Measurements from ENCODE around the gene CKLF. TPM values are rescaled to one million over a fixed set of nuclear protein-coding genes. Genes with fewer than 3 reads are reported as not detected.
"Not testable (repeated sequence)": the region's sequence is repeated elsewhere in the genome, so short reads cannot be mapped to it uniquely, and the experiment has no call there.

The CKLF gene
- polyA plus RNA-seq, 10 donors = 24.7 to 39.5 (median 26.5) TPM

DNA sequence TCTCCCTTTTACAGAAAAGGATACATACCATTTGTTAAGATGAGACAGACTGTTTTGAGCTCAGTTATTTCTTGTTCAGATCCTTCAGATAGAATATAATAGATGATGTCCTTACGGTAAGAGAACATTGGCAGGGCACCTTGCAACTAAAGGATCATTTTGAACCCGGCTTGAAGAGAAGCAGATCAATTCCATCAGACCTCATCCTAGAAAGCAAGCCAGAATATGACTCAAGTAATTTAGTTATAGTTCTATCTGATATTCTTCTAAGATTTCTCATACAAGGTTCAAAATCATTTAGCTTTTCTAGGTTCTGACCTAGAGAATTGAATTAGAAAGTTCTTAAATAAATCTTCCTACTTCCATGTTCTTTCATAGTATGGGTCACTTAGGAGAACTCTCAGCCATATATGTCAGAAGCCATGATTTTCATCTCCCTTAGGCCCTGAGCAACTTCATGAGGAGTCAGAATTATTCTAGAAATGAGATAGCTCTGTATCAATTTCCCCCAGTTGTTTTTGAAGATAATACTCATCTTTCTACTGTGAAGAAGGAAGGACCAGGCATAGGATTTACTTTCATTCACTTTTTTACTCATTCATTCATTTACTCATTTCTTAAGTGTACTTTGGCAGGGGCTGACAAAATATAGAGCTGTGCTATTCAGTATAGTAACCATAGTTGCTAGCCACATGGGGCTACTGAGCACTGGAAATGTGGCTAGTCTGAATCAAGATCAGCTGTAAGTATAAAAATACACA, 11.4 kb downstream of the CKLF start:
- no peak for DNase-seq

DNA sequence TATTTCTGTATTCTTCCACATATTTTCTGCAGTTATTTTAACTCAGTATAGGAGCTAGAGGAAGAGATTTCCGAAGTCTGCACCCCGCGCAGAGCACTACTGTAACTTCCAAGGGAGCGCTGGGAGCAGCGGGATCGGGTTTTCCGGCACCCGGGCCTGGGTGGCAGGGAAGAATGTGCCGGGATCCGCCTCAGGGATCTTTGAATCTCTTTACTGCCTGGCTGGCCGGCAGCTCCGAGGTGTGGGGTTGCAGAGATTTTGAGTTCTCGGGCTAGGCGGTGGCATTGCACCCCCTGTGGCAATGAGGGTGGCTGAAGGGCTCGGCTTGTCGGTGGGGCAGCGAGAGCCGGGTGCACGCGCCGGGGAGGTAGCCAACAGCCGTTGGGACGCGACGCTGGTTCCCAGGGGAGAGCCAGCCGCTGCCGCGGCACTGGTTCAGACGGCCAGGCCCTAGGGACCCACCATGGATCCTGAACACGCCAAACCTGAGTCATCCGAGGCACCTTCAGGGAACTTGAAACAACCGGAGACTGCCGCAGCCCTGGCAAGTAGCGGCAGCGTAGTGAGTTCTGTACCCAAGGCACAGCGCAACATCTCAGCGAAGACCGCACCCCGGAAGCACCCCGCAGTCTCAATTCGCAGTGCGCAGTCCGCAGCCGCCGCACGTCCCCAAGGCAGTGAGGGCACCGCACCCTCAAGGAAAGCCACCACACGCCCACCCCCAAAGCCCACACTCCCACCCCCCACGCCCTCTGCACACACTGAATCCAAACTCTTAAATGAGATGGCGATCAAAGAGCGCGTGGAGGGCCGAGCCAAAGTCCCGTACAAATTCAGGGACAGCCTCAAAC, 13.9 kb downstream of the CKLF start, which contains the start of gene CMTM1:
Gene CMTM1, plus strand, starts transcription at position 389 of the 851 bp plus-strand sequence. Its CDS starts 75 bp downstream, at position 464.
- DNase-seq = no peak

DNA sequence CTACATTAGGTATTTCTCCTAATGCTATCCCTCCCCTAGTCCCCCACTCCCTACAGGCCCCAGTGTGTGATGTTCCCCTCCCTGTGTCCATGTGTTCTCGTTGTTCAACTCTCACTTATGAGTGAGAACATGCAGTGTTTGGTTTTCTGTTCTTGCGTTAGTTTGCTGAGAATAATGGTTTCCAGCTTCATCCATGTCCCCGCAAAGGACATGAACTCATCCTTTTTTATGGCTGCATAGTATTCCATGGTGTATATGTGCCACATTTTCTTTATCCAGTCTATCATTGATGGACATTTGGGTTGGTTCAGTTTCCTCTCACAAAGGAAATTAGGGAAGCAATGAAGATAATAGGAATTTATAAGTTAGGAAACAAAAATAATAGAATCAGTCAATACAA, 14.9 kb downstream of the CKLF start:
- not testable (repeated sequence) for DNase-seq

DNA sequence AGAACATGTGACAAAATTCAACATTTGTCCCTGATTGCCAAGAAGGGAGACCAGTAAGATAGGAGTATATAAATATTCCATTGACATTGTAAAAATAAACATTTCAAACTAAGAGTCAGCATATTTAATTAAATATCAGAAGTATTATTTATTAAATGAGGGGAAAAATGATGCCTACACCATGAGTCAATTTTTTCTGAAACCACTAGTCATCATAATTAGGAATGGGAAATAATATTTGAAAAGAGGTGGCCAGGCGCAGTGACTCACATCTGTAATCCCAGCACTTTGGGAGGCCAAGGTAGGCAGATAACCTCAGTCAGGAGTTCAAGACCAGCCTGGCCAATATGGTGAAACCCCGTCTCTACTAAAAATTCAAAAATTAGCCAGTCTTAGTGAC, 16.0 kb downstream of the CKLF start:
- DNase-seq = no peak

DNA sequence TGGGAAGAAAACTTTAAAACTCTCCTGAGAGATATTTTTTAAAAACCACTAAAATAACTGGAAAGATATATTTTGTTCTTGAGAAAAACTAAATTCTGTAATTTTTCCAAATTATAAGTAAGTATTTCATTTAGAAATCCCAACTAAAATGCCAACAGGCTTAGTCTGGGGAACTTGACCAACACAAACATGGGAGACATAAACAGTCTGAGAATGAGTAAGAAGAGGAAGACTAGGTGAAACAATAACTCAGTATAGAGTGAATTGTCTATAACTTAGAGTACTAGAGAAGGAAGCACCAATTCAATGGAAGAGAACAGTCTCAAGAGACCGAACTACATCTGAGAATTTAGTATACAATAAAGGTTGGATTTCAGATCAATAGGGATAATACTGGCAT, 16.8 kb downstream of the CKLF start:
- no peak for DNase-seq

DNA sequence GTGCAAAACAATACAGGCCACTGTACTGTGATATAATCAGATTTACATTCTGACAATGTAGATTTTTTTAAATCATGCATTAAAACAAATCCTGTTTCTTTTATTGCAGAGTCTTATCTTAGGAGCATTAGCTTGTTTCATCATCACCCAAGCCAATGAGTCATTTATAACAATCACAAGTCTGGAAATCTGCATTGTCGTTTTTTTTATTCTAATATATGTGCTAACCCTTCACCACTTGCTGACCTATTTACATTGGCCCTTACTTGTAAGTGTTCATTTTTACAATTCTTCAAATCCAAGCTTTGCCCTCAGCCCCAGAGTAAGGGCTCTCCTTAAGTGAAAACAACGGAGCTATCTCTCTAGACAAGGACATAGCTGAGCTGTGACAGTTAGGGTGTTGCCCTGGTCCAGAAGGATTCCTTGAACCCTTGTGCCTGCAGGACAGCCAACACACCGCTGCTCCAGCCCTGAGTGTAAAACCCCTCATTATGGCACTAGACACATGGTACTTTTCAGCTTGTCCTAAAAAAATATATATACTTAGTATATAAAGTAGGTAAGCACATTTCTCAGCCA, 17.5 kb downstream of the CKLF start:
- no peak for DNase-seq

DNA sequence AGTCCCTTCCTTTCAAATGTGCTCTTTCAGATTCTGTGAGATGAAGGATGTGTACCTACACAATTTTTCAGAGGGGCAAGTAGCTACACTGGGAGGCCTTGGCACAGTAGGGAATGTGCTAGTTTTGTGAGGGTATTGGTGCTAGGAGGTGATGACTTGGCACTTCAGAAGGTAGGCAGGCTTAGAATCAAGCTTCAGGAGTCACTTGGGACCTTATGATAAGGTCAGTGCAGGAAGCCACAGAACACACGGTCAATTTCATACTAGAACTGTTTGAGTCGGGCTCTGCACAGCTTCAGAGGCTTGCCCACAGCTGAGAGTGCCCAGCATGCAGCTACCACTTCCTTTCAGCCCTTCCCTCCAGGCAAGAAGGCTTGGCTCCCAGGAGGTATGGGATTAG, 20.0 kb downstream of the CKLF start:
- no peak for DNase-seq

DNA sequence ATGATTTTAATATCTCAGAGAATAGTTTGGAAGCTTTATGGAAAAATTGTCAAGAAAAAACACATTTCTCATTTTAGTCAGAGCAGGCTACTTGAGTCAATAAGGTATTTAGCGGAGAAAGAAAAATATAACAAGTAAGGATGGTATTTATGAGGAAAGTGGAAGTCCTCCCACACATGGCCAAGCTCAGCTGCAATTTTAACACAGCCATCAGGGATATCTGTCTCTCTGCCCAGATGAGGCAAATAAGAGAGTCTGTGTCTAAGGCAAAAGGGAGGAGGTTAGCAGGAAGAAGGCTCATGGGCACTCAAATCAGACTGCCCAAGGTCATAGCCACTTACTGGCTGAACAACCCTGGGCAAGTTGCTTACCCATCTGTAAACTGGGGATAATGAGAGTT, 21.7 kb downstream of the CKLF start:
- DNase-seq = no peak

DNA sequence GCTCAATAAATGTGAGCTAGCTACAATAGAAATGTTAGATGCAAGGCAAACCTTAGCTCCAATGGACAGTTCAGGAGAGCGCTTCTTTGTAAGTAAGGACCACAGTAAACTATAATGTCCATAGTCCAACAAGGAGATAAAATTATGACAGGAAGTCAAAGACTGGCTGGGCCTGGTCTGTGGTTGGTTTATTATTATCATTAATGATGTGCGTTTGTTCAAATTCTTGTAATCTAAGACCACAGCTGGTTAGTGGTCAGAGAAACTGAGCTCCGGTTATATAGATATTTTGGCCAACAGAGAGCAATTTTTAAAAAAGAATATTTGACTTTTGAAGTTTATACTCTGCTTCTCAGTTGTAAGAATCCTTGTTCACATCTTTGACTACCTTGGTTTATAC, 22.2 kb downstream of the CKLF start:
- no peak for DNase-seq

DNA sequence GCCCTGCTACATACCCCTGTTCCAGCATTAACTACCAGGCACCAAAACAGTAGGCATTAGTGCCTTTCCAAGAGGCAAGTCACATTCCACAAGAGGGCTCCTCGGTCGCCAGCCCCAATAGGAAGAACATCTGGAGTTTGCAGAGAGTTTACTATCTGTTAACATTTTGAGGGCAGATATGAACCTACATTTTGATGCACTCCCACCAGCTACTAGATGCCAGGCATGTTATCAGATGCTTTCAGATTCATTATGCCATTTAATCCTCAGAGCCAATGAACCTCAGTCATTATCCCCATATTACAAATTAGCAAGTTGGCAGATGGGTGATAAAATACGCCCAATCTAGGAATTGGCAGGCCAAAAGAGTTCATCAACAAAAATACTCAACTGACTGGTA, 22.7 kb downstream of the CKLF start:
- DNase-seq = no peak

DNA sequence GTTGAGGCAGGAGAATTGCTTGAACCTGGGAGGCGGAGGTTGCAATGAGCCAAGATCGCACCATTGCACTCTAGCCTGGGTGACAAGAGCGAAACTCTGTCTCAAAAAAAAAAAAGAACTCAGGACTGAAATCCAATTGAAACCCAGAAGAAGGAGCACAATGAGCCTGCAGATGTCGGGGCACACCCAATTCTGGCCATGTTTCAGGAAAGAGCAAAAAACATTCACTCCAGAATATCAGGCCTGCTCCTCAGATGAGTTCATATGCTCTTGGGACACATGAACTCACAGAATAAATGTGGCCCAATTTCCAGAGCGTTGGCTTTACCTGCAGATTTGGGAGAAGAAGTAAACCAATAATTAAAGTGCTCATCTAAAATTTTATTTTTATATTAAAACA, 23.9 kb downstream of the CKLF start:
- peak in 1 of 3 donors; percentile 70 for DNase-seq

DNA sequence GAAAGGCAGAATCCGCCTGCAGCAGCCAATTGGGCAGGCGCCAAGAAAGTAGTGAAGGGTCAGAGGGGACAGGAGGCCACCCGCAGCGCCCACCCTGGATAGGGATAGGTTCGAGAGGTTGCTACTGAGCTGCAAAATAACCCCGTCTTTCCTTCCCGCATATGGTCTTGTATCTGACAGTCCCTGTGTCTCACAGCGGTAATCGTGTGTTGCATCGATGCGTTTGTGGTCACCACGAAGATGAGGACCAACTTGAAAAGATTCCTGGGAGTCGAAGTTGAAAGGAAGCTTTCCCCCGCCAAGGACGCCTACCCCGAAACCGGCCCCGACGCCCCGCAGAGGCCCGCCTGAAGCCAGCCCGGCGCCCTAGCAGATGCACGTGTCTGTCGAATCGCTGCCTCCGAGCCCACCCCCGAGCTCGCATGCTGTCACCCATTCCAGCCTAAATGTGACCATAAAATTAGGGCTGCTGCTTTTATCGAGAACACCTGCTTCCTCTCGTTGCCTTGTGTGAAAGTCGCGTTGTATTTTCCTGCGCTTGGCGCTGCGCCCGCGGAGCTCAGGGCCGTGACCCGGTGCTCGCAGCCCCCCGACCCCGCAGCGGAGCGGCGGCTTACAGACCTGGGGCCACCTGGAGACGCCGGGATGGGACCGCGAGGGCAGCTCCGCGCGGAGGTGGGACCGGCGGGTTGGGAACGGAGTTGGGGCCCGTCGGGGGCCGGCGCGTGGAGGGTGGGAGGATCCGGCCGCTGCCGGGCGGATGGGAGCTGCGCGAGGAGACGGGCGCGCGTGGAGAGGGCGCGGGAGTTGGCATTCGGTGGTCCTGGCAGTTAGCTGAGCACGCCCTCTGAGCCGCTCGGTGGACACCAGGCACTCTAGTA, 26.5 kb downstream of the CKLF start, which contains the start of gene CMTM2:
Gene CMTM2, plus strand, starts transcription at position 813 of the 881 bp plus-strand sequence. CDS start 145 bp downstream, outside the sequence.
- peak in 2 of 3 donors; percentile 34 to 78 for DNase-seq

DNA sequence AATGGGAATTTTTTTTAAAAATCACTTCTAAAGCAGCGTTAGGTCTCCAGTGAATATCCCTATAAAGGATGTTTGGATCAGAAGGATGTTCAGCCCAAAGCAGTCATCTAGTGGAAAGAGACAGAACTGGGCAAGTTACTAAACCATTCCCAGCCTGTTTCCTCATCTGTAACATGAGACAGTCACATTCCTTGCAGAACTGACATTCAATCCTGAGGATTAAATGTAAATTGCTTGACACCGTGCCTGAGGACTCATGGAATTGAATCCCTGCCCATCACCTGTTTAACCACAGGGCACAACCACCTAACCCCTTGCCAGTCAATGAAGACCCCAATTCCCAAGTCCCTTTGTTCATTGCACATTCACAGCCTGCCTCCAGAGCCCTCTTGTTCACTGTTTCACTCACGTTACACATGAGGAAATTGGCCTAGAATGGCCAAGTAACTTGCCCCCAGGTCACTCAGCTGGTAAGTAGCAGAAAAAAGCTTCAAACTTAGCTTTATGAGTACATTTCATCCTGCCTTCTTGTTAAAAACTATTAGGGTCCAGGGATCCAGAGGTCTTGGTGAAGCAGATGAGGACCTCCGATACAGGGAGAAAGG, 28.3 kb downstream of the CKLF start:
- peak; percentile 34 to 64 (median 57) for DNase-seq

DNA sequence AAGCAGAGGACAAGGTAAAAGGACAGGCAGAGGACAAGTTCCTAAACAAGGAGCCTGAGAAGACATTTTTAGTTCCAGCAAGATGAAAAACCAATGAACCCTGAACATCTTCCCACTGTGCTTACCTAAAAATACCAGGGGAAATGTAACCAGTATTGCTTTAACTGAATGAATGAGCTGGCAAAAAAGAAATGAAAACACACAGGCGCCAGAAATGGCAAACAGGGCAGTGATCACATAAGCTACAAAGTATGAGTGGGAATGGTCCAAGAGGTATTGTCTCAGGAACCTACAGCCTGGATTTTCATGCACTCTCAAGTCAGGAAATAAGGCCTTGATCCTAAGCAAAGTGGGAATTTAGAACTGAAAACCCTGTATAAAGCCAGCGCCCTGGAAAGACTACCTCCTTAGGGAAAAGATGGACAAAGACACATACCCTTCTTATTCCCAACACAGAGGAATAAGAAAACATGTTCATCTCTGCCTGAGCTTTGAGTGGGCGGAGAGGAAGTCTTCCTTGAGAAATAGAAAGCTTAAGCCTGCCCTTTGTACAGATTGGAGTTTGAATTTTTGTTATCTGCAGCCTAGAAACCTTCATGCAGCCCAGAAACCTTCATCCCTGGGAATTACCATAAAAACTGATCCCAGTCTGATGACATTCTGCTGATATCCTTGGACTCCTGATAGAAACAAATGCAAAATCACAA, 29.0 kb downstream of the CKLF start:
- no peak for DNase-seq

DNA sequence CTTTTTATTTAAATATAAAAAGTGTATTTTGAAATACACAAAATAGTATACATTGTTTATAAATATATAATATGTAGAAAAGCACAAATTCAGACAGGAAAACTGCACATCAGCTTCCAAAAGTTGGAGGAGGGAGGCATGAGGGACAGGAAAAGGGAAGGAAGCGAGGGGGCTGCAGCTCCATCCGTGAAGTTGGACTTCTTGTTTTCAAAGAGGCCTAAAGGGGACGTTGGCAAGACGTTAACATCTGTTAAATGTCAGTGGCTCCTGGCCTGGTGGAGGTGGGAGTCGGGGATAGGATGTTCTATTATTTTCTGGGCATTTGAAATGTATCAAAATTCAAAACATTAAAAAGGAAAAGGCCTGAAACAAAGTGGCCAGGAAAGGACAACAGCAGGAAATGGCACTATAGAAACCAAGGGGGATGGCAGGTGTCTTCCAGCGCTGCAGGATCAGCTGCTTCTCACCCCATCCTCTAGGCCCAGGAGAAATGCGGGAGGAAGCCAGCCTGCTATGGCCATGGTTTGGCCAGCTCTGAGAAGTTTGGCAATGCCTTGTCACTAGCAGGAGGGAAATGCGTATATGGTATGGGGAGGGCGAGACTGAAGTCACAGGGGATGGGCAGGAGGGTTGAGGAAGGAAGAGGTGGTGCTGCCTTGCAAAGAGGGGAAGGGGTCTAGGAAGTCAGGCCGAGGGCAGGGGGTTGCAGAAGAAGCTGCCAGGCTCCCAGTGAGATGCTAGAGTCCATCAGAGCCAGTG, 33.3 kb downstream of the CKLF start:
- no peak for DNase-seq

DNA sequence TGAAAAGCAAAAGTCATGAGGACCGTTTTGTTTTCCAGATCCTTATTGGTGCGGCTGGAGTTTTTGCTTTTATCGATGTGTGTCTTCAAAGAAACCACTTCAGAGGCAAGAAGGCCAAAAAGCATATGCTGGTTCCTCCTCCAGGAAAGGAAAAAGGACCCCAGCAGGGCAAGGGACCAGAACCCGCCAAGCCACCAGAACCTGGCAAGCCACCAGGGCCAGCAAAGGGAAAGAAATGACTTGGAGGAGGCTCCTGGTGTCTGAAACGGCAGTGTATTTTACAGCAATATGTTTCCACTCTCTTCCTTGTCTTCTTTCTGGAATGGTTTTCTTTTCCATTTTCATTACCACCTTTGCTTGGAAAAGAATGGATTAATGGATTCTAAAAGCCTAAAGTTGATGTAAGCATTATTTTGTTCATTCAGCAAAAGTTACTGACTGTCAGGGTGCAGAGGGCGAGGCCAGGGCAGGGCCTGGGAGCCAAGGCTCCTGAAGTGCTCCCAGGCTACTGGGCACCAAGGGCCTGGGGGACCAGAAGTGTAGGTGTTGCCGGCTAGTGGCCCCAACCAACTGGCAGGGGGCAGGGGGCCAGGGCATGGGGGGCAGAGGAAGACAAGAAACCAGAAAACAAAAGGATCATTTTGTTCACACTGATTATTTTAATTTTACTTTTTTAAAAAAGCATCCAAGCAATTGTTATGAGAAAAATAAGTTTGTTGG, 35.7 kb downstream of the CKLF start:
- DNase-seq = no peak

DNA sequence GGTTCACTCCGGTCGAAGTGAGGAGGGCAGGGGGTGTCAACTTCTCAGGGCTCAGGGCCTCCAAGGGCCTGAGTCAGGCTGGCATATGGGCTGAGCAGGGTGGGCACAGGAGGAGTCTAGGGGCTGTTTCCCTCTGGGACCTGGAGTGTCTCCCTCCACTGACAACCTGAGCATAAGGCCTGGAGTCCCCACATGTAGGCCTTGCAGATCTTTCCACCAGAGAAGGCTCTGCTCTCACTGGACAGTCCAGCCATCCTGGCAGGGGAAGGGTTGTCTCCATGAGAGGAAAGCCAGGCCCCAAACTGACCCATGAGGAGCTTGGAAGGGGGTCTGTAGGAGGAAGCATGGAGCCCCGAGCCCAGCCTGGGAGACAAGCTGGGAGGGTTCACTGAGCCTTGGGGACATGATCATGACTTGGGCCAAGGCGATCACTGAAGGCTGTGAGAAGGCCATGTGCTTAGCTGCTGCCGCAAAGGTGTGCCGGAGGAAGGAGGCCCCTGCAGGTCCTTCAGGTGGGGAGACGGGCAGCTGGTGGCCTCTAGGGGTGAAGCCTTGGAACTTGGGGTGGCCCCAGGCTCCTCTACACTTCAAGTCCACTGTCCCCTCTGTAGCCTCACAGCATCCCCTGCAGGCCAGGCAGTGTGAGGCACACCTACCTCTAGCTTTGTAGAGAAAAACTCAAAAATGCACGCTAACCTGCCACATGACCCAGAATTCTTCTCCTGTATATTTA, 36.8 kb downstream of the CKLF start:
- no peak for DNase-seq

DNA sequence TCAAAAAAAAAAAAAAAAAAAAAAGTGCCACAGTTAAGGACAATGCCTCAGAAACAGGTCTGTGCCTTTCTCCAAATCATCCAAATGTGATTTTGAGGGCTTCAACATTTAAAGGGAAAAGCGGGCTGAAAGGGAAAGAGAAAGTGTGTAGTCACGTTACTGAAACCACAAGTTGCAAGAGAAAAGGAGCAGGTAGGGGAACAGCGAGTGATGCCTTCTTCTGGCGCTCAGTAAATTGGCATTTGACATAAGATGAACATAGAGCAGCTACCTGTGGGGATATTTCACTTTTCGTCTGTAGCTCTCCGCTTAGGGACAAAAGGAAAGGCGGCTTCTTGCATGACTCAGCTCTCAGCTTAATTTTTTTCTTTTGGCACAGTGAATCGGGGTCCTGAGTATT, 37.9 kb downstream of the CKLF start:
- no peak for DNase-seq

Measured in muscle of back (tissue), 11 donors.